HFFc6 (cell line): ENCODE results near the gene PDE4D. TPM values are rescaled to one million over a fixed set of nuclear protein-coding genes. Genes with fewer than 3 reads are reported as not detected.

Source experiments
- DNase-seq: peaks from one replicate; pipeline ENCODE4 v3.0.0-alpha.2; 2018
- H3K27ac Mint-ChIP-seq: 2 replicates; pipeline ENCODE4 v1.8.0; 2020; ENCODE audit warnings: mild to moderate bottlenecking, mixed read lengths
- H3K27me3 Mint-ChIP-seq: 2 replicates; pipeline ENCODE4 v1.8.0; 2021; ENCODE audit warnings: mild to moderate bottlenecking, moderate library complexity, mixed read lengths; ENCODE audit not compliant: insufficient read depth
- H3K36me3 Mint-ChIP-seq: 2 replicates; pipeline ENCODE4 v1.8.0; 2021; ENCODE audit warnings: low read depth, mixed read lengths
- H3K4me1 Mint-ChIP-seq: 2 replicates; pipeline ENCODE4 v1.8.0; 2020; ENCODE audit warnings: low read depth, mixed read lengths
- H3K4me3 Mint-ChIP-seq: 2 replicates; pipeline ENCODE4 v1.8.0; 2020; ENCODE audit warnings: mild to moderate bottlenecking, moderate library complexity, mixed read lengths
- H3K9me3 Mint-ChIP-seq: 2 replicates; pipeline ENCODE4 v1.8.0; 2020; ENCODE audit warnings: mild to moderate bottlenecking, mixed read lengths
- CTCF ChIP-seq: fragments of 200-600 bp; sonication (generic); IDR thresholded peaks from 2 replicates; pipeline ENCODE4 v1.5.0; 2021; ENCODE audit warnings: antibody characterized with exemption, mild to moderate bottlenecking
- total RNA-seq, 6 experiments: library from RNA; stranded (reverse); fragmentation: NEBNext Ultra II Directional; extraction: Animal tissue kit (Norgen Biotek cat#: 25700); gene quantifications; 2 replicates in 1 of 6; 3 replicates in 5 of 6; pipeline ENCODE4 v1.2.3, GENCODE V29; 2021

Gene PDE4D
- total RNA-seq, 6 experiments from 2014 or later, result 1.8 to 7.3 (median 6.2) TPM

- Mint-ChIP-seq H3K9me3 (no peaks in the 10 kb centered on the region), H3K4me3 (no peak overlapping the region), H3K36me3 (no peaks in the 10 kb centered on the region), H3K27me3 (peaks cover 2% of the 10 kb centered on the region; the same call in 1 of the 2 replicates), H3K27ac (no peak overlapping the region), H3K4me1 (peaks cover 6% of the 10 kb centered on the region; the same call in 1 of the 2 replicates)
- DNase-seq, result no peak
- no peak for TF ChIP-seq CTCF
Observed at GRCh38 chr5:59249726-59250125, 643.8 kb downstream of the PDE4D start.

GRCh38 chr5:59249160-59249559 lies 644.4 kb downstream of the PDE4D start:
- no peak overlapping the region for H3K27ac Mint-ChIP-seq
- no peak for DNase-seq
- H3K36me3 Mint-ChIP-seq, result no peaks in the 10 kb centered on the region
- H3K27me3 Mint-ChIP-seq, result no peaks in the 10 kb centered on the region
- H3K4me1 Mint-ChIP-seq, result peaks cover 6% of the 10 kb centered on the region; the same call in 1 of the 2 replicates
- H3K4me3 Mint-ChIP-seq, result no peak overlapping the region
- no peaks in the 10 kb centered on the region for H3K9me3 Mint-ChIP-seq
- no peak for TF ChIP-seq CTCF

- H3K27ac Mint-ChIP-seq, result no peak overlapping the region
- H3K4me3 Mint-ChIP-seq, result no peak overlapping the region
- no peaks in the 10 kb centered on the region for H3K36me3 Mint-ChIP-seq
- no peak for TF ChIP-seq CTCF
- no peaks in the 10 kb centered on the region for H3K27me3 Mint-ChIP-seq
- H3K9me3 Mint-ChIP-seq, result no peaks in the 10 kb centered on the region
- H3K4me1 Mint-ChIP-seq, result peaks cover 6% of the 10 kb centered on the region; the same call in 1 of the 2 replicates
- DNase-seq, result no peak
Observed at GRCh38 chr5:59246882-59247281, 646.6 kb downstream of the PDE4D start.

- H3K36me3 Mint-ChIP-seq, result no peaks in the 10 kb centered on the region
- no peak overlapping the region for H3K4me3 Mint-ChIP-seq
- no peak for TF ChIP-seq CTCF
- H3K27ac Mint-ChIP-seq, result no peak overlapping the region
- peaks cover 6% of the 10 kb centered on the region; the same call in 1 of the 2 replicates for H3K4me1 Mint-ChIP-seq
- H3K27me3 Mint-ChIP-seq, result no peaks in the 10 kb centered on the region
- no peaks in the 10 kb centered on the region for H3K9me3 Mint-ChIP-seq
- DNase-seq, result no peak
Observed at GRCh38 chr5:59246145-59246869, 647.2 kb downstream of the PDE4D start.

- Mint-ChIP-seq H3K27ac (no peak overlapping the region), H3K36me3 (no peaks in the 10 kb centered on the region), H3K4me3 (no peak overlapping the region), H3K27me3 (no peaks in the 10 kb centered on the region), H3K4me1 (peaks cover 6% of the 10 kb centered on the region; the same call in 1 of the 2 replicates), H3K9me3 (no peaks in the 10 kb centered on the region)
- no peak for TF ChIP-seq CTCF
- no peak for DNase-seq
Observed at GRCh38 chr5:59245198-59245597, 648.3 kb downstream of the PDE4D start.
